ENCODE results near the gene COX6B2. TPM values are rescaled to one million over a fixed set of nuclear protein-coding genes. Genes with fewer than 3 reads are reported as not detected.

The COX6B2 gene
- polyA plus RNA-seq, 3 donors from 2014 or later = 0.16 TPM; not detected in 2

- H3K27ac Mint-ChIP-seq = peak overlapping the region; percentile 80 to 94 (median 88)
- no peaks in the 10 kb centered on the region for H3K9me3 Mint-ChIP-seq
- no peaks in the 10 kb centered on the region for H3K36me3 Mint-ChIP-seq
- H3K4me1 Mint-ChIP-seq = peaks cover 11 to 12% of the 10 kb centered on the region in 2 donors
- H3K27me3 Mint-ChIP-seq (ENCODE audit: low read depth in 3 of 3) = peaks cover 5 to 7% (median 5%) of the 10 kb centered on the region in 3 donors
- no peak for DNase-seq
- peak overlapping the region; percentile 87 to 95 (median 91) for H3K4me3 Mint-ChIP-seq
These were observed 52.2 kb downstream of the COX6B2 start for GRCh38 chr19:55302318-55302703.

- Mint-ChIP-seq H3K9me3 (no peaks in the 10 kb centered on the region), H3K4me3 (peak overlapping the region; percentile 87 to 95 (median 91)), H3K27ac (peak overlapping the region; percentile 80 to 94 (median 88)), H3K27me3 (ENCODE audit: low read depth in 3 of 3) (peaks cover 5 to 9% (median 5%) of the 10 kb centered on the region in 3 donors), H3K4me1 (peaks cover 11 to 12% of the 10 kb centered on the region in 2 donors), H3K36me3 (no peaks in the 10 kb centered on the region)
- DNase-seq = peak; percentile 92 to 93 (median 92)
These were observed 52.8 kb downstream of the COX6B2 start for GRCh38 chr19:55301459-55302317.

GRCh38 chr19:55300886-55301458 lies 53.5 kb downstream of the COX6B2 start:
- H3K27ac Mint-ChIP-seq = peak overlapping the region in 1 of 6 donors; percentile 92
- DNase-seq = no peak
- H3K27me3 Mint-ChIP-seq (ENCODE audit: low read depth in 3 of 3) = peaks cover 5 to 9% (median 5%) of the 10 kb centered on the region in 3 donors
- H3K4me1 Mint-ChIP-seq = peaks cover 11 to 12% of the 10 kb centered on the region in 2 donors
- peak overlapping the region in 4 of 5 donors; percentile 87 to 92 (median 90) for H3K4me3 Mint-ChIP-seq
- no peaks in the 10 kb centered on the region for H3K36me3 Mint-ChIP-seq
- no peaks in the 10 kb centered on the region for H3K9me3 Mint-ChIP-seq

- no peaks in the 10 kb centered on the region for H3K36me3 Mint-ChIP-seq
- H3K27me3 Mint-ChIP-seq (ENCODE audit: low read depth in 3 of 3) = peaks cover 3 to 9% (median 5%) of the 10 kb centered on the region in 3 donors
- H3K9me3 Mint-ChIP-seq = no peaks in the 10 kb centered on the region
- H3K4me1 Mint-ChIP-seq = peaks cover 11 to 12% of the 10 kb centered on the region in 2 donors
- no peak overlapping the region for H3K27ac Mint-ChIP-seq
- no peak for DNase-seq
- H3K4me3 Mint-ChIP-seq = no peak overlapping the region
These were observed 54.5 kb downstream of the COX6B2 start for GRCh38 chr19:55299991-55300390.

Other genes with a start within 250 kb of the COX6B2 start
- gene PPP1R12C, start 237.1 kb downstream of the COX6B2 start, polyA plus RNA-seq = 1 to 10 TPM in 2 of 3 donors, under 1 TPM in 1; 0.63 to 8.5 (median 3.5) TPM
- not detected for gene TNNT1, start 205.5 kb downstream of the COX6B2 start, polyA plus RNA-seq
- gene TNNI3, start 197.0 kb downstream of the COX6B2 start, polyA plus RNA-seq = 1 to 10 TPM in 1 of 3 donors, not detected in 2; 1.5 TPM
- gene DNAAF3, start 188.1 kb downstream of the COX6B2 start, polyA plus RNA-seq = not detected
- gene SYT5, start 174.4 kb downstream of the COX6B2 start, polyA plus RNA-seq = under 1 TPM in 2 of 3 donors, not detected in 1; 0.55 to 0.96 TPM
- gene PTPRH, start 145.2 kb downstream of the COX6B2 start, polyA plus RNA-seq = not detected
- gene TMEM86B, start 126.0 kb downstream of the COX6B2 start, polyA plus RNA-seq = 1 to 10 TPM in 1 of 3 donors, under 1 TPM in 1, not detected in 1; 0.59 to 2.4 TPM
- 100 to 1,000 TPM in 1 of 3 donors, 10 to 100 TPM in 2; 43.1 to 123 (median 47.9) TPM for gene PPP6R1, start 95.7 kb downstream of the COX6B2 start, polyA plus RNA-seq
- gene HSPBP1, start 74.6 kb downstream of the COX6B2 start, polyA plus RNA-seq = 10 to 100 TPM; 42.6 to 46.7 (median 46.3) TPM
- gene BRSK1, start 70.7 kb downstream of the COX6B2 start, polyA plus RNA-seq = not detected
- not detected for gene TMEM150B, start 29.4 kb downstream of the COX6B2 start, polyA plus RNA-seq
- 1 to 10 TPM in 2 of 3 donors, under 1 TPM in 1; 0.79 to 2.2 (median 2.1) TPM for gene KMT5C, start 14.8 kb downstream of the COX6B2 start, polyA plus RNA-seq
- not detected for gene GARIN5B, start 8.5 kb upstream of the COX6B2 start, polyA plus RNA-seq
- not detected for gene IL11, start 15.7 kb upstream of the COX6B2 start, polyA plus RNA-seq
- gene TMEM190, start 22.1 kb upstream of the COX6B2 start, polyA plus RNA-seq = not detected
- 1 to 10 TPM in 1 of 3 donors, not detected in 2; 1.0 TPM for gene TMEM238, start 29.6 kb upstream of the COX6B2 start, polyA plus RNA-seq
- gene RPL28, start 31.2 kb upstream of the COX6B2 start, polyA plus RNA-seq = 100 to 1,000 TPM; 118 to 365 (median 350) TPM
- gene UBE2S, start 53.1 kb upstream of the COX6B2 start, polyA plus RNA-seq = 10 to 100 TPM; 40.2 to 72.1 (median 47.0) TPM
- not detected for gene SHISA7, start 88.6 kb upstream of the COX6B2 start, polyA plus RNA-seq
- gene ISOC2, start 106.9 kb upstream of the COX6B2 start, polyA plus RNA-seq = 10 to 100 TPM; 30.4 to 46.0 (median 34.2) TPM
- not detected for gene C19orf85, start 110.0 kb upstream of the COX6B2 start, polyA plus RNA-seq
- under 1 TPM; 0.14 to 0.72 (median 0.21) TPM for gene ZNF628, start 121.9 kb upstream of the COX6B2 start, polyA plus RNA-seq
- 1 to 10 TPM in 2 of 3 donors, not detected in 1; 2.7 to 4.8 TPM for gene NAT14, start 130.5 kb upstream of the COX6B2 start, polyA plus RNA-seq
- gene SSC5D, start 133.7 kb upstream of the COX6B2 start, polyA plus RNA-seq = not detected
- not detected for gene SBK2, start 182.4 kb upstream of the COX6B2 start, polyA plus RNA-seq
- gene SBK3, start 190.8 kb upstream of the COX6B2 start, polyA plus RNA-seq = not detected
- gene ZNF579, start 226.1 kb upstream of the COX6B2 start, polyA plus RNA-seq = under 1 TPM in 2 of 3 donors, not detected in 1; 0.19 to 0.64 TPM
- gene FIZ1, start 244.8 kb upstream of the COX6B2 start, polyA plus RNA-seq = 1 to 10 TPM in 2 of 3 donors, under 1 TPM in 1; 0.63 to 1.7 (median 1.0) TPM
- 10 to 100 TPM; 23.9 to 36.4 (median 31.7) TPM for gene ZNF524, start 245.6 kb upstream of the COX6B2 start, polyA plus RNA-seq